Measurements from ENCODE around the gene POT1. TPM values are rescaled to one million over a fixed set of nuclear protein-coding genes. Genes with fewer than 3 reads are reported as not detected.

The POT1 gene
- total RNA-seq, 1 experiment from 2014 or later = 31.1 TPM

DNA sequence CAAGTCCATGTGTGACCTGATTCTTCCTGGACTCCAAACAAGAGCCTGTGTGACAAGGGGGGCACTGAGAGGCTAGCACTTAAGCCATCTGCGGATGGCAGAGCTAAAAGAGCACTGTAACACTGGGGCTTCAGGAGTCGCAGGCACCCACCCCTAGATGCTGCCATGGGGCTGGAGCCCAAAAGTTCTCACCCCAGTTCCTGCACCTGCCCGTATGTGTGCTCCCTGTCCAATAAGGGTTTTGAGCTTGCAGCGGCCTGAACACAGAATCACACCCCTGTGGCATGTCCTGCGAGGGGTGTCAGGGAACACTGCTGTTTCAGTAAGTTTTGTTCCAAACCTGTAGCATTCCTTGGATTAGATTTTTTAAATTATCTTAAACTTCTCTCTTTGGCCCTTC, 110.8 kb downstream of the POT1 start:
- CTCF ChIA-PET = no interaction called here
- no TSS peak for BruUV-seq (replicated peaks)
- no peak for DNase-seq

DNA sequence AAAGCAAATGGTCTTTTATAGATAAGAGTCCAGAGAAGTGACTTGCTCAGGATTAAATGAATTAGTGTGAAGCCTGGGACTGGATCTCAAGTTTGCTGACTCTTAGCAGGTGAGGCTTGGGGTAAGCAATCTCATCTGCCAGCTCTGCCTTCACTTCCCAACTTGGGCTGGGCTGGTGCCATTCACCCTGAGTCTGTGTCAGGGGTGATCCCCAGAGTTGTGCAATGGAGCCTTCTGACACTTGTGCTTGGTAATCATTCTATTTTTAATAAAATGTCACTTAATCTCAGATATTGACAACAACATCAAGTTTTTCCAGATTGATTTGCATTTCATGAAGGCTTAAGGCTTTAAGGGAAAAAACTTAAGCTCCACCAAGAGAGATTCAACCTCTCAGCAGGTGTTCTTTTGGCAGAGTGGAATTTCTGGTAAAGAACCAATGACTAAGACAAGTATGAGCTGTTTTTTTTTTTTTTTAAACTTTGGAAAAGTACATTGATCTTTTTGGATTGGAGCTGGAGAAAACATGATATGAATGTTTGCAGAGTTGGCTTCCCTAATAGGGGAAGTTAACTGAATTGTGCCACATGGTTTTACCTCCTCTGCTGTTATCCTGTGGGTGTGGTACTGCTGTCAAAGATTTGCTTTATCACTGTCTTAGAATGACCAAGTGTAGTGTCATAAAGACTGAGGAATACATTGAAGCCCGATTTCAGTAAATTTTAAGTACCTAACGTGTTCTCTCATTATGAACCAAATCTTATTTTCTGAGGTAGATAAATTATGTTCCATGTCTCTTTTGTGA, 115.4 kb downstream of the POT1 start:
- intact Hi-C loops (cut with micrococcal nuclease; ENCODE audit: unreplicated experiment) = no loop called here
- H3K27me3 Mint-ChIP-seq (ENCODE audit: unreplicated experiment) = no peaks in the 10 kb centered on the region
- no peak overlapping the region for H3K4me3 Mint-ChIP-seq (ENCODE audit: low read depth, unreplicated experiment)
- DNase-seq = no peak
- no peaks in the 10 kb centered on the region for H3K9me3 Mint-ChIP-seq (ENCODE audit: low read depth, unreplicated experiment)
- no peaks in the 10 kb centered on the region for H3K36me3 Mint-ChIP-seq (ENCODE audit: insufficient read depth, unreplicated experiment)
- no peaks in the 10 kb centered on the region for H3K4me1 Mint-ChIP-seq (ENCODE audit: low read depth, unreplicated experiment)
- BruUV-seq (replicated peaks) = no TSS peak
- TF ChIP-seq, protein P1, sequence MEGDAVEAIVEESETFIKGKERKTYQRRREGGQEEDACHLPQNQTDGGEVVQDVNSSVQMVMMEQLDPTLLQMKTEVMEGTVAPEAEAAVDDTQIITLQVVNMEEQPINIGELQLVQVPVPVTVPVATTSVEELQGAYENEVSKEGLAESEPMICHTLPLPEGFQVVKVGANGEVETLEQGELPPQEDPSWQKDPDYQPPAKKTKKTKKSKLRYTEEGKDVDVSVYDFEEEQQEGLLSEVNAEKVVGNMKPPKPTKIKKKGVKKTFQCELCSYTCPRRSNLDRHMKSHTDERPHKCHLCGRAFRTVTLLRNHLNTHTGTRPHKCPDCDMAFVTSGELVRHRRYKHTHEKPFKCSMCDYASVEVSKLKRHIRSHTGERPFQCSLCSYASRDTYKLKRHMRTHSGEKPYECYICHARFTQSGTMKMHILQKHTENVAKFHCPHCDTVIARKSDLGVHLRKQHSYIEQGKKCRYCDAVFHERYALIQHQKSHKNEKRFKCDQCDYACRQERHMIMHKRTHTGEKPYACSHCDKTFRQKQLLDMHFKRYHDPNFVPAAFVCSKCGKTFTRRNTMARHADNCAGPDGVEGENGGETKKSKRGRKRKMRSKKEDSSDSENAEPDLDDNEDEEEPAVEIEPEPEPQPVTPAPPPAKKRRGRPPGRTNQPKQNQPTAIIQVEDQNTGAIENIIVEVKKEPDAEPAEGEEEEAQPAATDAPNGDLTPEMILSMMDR (IDR thresholded peaks at IDR 0.05; ENCODE audit: unreplicated experiment) = no peak
- no peak overlapping the region for H3K27ac Mint-ChIP-seq (ENCODE audit: unreplicated experiment)
- CTCF ChIA-PET = no interaction called here

More for the DNA sequence above, 110.8 kb downstream of the POT1 start:
- TF ChIP-seq, protein P1 (IDR thresholded peaks at IDR 0.05; ENCODE audit: unreplicated experiment) = no peak
- Mint-ChIP-seq H3K36me3 (ENCODE audit: insufficient read depth, unreplicated experiment) (no peaks in the 10 kb centered on the region), H3K27me3 (ENCODE audit: unreplicated experiment) (no peaks in the 10 kb centered on the region), H3K27ac (ENCODE audit: unreplicated experiment) (no peak overlapping the region), H3K4me3 (ENCODE audit: low read depth, unreplicated experiment) (no peak overlapping the region), H3K9me3 (ENCODE audit: low read depth, unreplicated experiment) (no peaks in the 10 kb centered on the region), H3K4me1 (ENCODE audit: low read depth, unreplicated experiment) (no peaks in the 10 kb centered on the region)
- intact Hi-C loops (cut with micrococcal nuclease; ENCODE audit: unreplicated experiment) = no loop called here

DNA sequence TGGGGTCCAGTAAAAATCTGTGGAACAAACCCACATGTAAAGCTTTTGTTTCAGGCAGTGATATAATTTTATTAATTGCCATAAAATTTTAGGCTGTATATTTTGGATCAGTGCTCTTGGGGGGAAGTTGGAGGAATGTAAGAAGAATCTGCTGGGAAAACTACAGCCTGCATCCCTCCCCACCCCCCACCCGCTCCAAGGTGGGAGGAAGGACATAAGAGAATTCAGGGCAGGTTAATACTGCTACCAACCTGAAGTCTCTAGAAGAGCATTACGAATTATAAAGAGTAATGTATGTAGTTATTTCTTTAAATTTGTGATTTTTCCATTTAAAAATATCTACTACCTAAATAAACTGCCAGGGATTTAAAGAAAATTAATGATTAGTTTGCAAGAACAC, 116.9 kb downstream of the POT1 start:
- no peaks in the 10 kb centered on the region for H3K36me3 Mint-ChIP-seq (ENCODE audit: insufficient read depth, unreplicated experiment)
- BruUV-seq (replicated peaks) = no TSS peak
- TF ChIP-seq, protein P1 (IDR thresholded peaks at IDR 0.05; ENCODE audit: unreplicated experiment) = no peak
- H3K27ac Mint-ChIP-seq (ENCODE audit: unreplicated experiment) = no peak overlapping the region
- CTCF ChIA-PET = no interaction called here
- no peak overlapping the region for H3K4me3 Mint-ChIP-seq (ENCODE audit: low read depth, unreplicated experiment)
- no peaks in the 10 kb centered on the region for H3K4me1 Mint-ChIP-seq (ENCODE audit: low read depth, unreplicated experiment)
- no peaks in the 10 kb centered on the region for H3K9me3 Mint-ChIP-seq (ENCODE audit: low read depth, unreplicated experiment)
- no peaks in the 10 kb centered on the region for H3K27me3 Mint-ChIP-seq (ENCODE audit: unreplicated experiment)
- intact Hi-C loops (cut with micrococcal nuclease; ENCODE audit: unreplicated experiment) = no loop called here
- DNase-seq = no peak

GRCh38 chr7:124811341-124811740, 118.3 kb downstream of the POT1 start:
- Mint-ChIP-seq H3K27me3 (ENCODE audit: unreplicated experiment) (no peaks in the 10 kb centered on the region), H3K9me3 (ENCODE audit: low read depth, unreplicated experiment) (no peaks in the 10 kb centered on the region), H3K4me1 (ENCODE audit: low read depth, unreplicated experiment) (no peaks in the 10 kb centered on the region), H3K27ac (ENCODE audit: unreplicated experiment) (no peak overlapping the region), H3K4me3 (ENCODE audit: low read depth, unreplicated experiment) (no peak overlapping the region), H3K36me3 (ENCODE audit: insufficient read depth, unreplicated experiment) (no peaks in the 10 kb centered on the region)
- TF ChIP-seq, protein P1 (IDR thresholded peaks at IDR 0.05; ENCODE audit: unreplicated experiment) = no peak
- intact Hi-C loops (cut with micrococcal nuclease; ENCODE audit: unreplicated experiment) = no loop called here
- CTCF ChIA-PET = no interaction called here
- DNase-seq = no peak
- BruUV-seq (replicated peaks) = no TSS peak
